Ectodermal cell (in vitro differentiated cells): ENCODE results near the gene GGT7.

Experiments
- H3K27ac ChIP-seq: 2 replicates; pipeline ENCODE4 v1.7.0; 2013; ENCODE audit warnings: mild to moderate bottlenecking, low read depth, low read length; ENCODE audit not compliant: insufficient read depth, poor library complexity, severe bottlenecking
- H3K27me3 ChIP-seq: 2 replicates; pipeline ENCODE4 v1.7.0; 2013; ENCODE audit warnings: mild to moderate bottlenecking, low read length; ENCODE audit not compliant: insufficient read depth, control insufficient read depth, poor library complexity, severe bottlenecking
- H3K36me3 ChIP-seq: one replicate; pipeline ENCODE4 v1.7.0; 2013; ENCODE audit warnings: low read length; ENCODE audit not compliant: control insufficient read depth, insufficient read depth
- H3K4me1 ChIP-seq: one replicate; pipeline ENCODE4 v1.7.0; 2013; ENCODE audit warnings: low read length; ENCODE audit not compliant: control insufficient read depth, insufficient read depth
- H3K4me3 ChIP-seq: 2 replicates; pipeline ENCODE4 v1.7.0; 2013; ENCODE audit warnings: low read depth, low read length, control low read depth; ENCODE audit not compliant: insufficient read depth
- H3K9me3 ChIP-seq: 2 replicates; pipeline ENCODE4 v1.7.0; 2013; ENCODE audit warnings: mild to moderate bottlenecking, low read length, moderate library complexity; ENCODE audit not compliant: control insufficient read depth
- WGBS, 2 experiments: methylation state at CpG; one replicate each; pipeline ENCODE4 v1.1.7; 2013; ENCODE audit warnings: missing lambda C conversion rate in 2 of 2; 5-methylcytosine and 5-hydroxymethylcytosine counted together

Gene GGT7

GRCh38 chr20:34896086-34896621, 23.5 kb upstream of the GGT7 start:
- H3K4me3 ChIP-seq, result no peak overlapping the region
- H3K27me3 ChIP-seq, result no peaks in the 10 kb centered on the region
- H3K4me1 ChIP-seq, result no peaks in the 10 kb centered on the region
- H3K36me3 ChIP-seq, result no peaks in the 10 kb centered on the region
- WGBS, 2 experiments, result 88 to 93% methylated on average over 1 of the region's 1 CpG
- H3K9me3 ChIP-seq, result no peaks in the 10 kb centered on the region
- no peak overlapping the region for H3K27ac ChIP-seq

- no peaks in the 10 kb centered on the region for H3K36me3 ChIP-seq
- 92 to 93% methylated on average over 3 of the region's 3 CpGs for WGBS, 2 experiments
- no peaks in the 10 kb centered on the region for H3K27me3 ChIP-seq
Measured at GRCh38 chr20:34895465-34895864, 22.8 kb upstream of the GGT7 start.

GRCh38 chr20:34894723-34895122, 22.1 kb upstream of the GGT7 start:
- H3K27me3 ChIP-seq, result no peaks in the 10 kb centered on the region
- H3K36me3 ChIP-seq, result no peaks in the 10 kb centered on the region
- no peak overlapping the region for H3K4me3 ChIP-seq
- H3K9me3 ChIP-seq, result no peaks in the 10 kb centered on the region
- WGBS, 2 experiments, result 95 to 100% methylated on average over 1 of the region's 1 CpG
- no peak overlapping the region for H3K27ac ChIP-seq
- H3K4me1 ChIP-seq, result no peaks in the 10 kb centered on the region

More at GRCh38 chr20:34895465-34895864, 22.8 kb upstream of the GGT7 start:
- Histone ChIP-seq H3K4me3 (no peak overlapping the region), H3K27ac (no peak overlapping the region), H3K9me3 (no peaks in the 10 kb centered on the region), H3K4me1 (no peaks in the 10 kb centered on the region)

- no peaks in the 10 kb centered on the region for H3K4me1 ChIP-seq
- no peak overlapping the region for H3K27ac ChIP-seq
- no peaks in the 10 kb centered on the region for H3K27me3 ChIP-seq
- H3K4me3 ChIP-seq, result no peak overlapping the region
- WGBS, 2 experiments, result 94 to 98% methylated on average over 2 of the region's 2 CpGs
- H3K9me3 ChIP-seq, result no peaks in the 10 kb centered on the region
- H3K36me3 ChIP-seq, result no peaks in the 10 kb centered on the region
Measured at GRCh38 chr20:34892671-34893070, 20.0 kb upstream of the GGT7 start.

GRCh38 chr20:34891166-34892062, 18.8 kb upstream of the GGT7 start:
- H3K27ac ChIP-seq, result no peak overlapping the region
- H3K9me3 ChIP-seq, result no peaks in the 10 kb centered on the region
- H3K27me3 ChIP-seq, result no peaks in the 10 kb centered on the region
- H3K4me3 ChIP-seq, result no peak overlapping the region
- 94 to 97% methylated on average over 2 of the region's 2 CpGs for WGBS, 2 experiments
- no peaks in the 10 kb centered on the region for H3K4me1 ChIP-seq
- no peaks in the 10 kb centered on the region for H3K36me3 ChIP-seq

- WGBS, 2 experiments, result 96 to 100% methylated on average over 1 of the region's 1 CpG
- Histone ChIP-seq H3K36me3 (no peaks in the 10 kb centered on the region), H3K27ac (no peak overlapping the region), H3K27me3 (no peaks in the 10 kb centered on the region), H3K9me3 (no peaks in the 10 kb centered on the region), H3K4me3 (no peak overlapping the region), H3K4me1 (no peaks in the 10 kb centered on the region)
Measured at GRCh38 chr20:34888468-34888867, 15.8 kb upstream of the GGT7 start.

- 74 to 81% methylated on average over 3 of the region's 3 CpGs for WGBS, 2 experiments
- Histone ChIP-seq H3K27ac (no peak overlapping the region), H3K9me3 (no peaks in the 10 kb centered on the region), H3K27me3 (no peaks in the 10 kb centered on the region), H3K4me1 (no peaks in the 10 kb centered on the region), H3K4me3 (no peak overlapping the region), H3K36me3 (no peaks in the 10 kb centered on the region)
Measured at GRCh38 chr20:34887023-34887422, 14.4 kb upstream of the GGT7 start.

- Histone ChIP-seq H3K27ac (no peak overlapping the region), H3K4me3 (no peak overlapping the region), H3K4me1 (no peaks in the 10 kb centered on the region), H3K36me3 (no peaks in the 10 kb centered on the region), H3K27me3 (no peaks in the 10 kb centered on the region), H3K9me3 (no peaks in the 10 kb centered on the region)
- 90 to 93% methylated on average over 2 of the region's 3 CpGs for WGBS, 2 experiments
Measured at GRCh38 chr20:34886122-34886521, 13.5 kb upstream of the GGT7 start.

GRCh38 chr20:34884260-34884659, 11.6 kb upstream of the GGT7 start:
- Histone ChIP-seq H3K4me3 (no peak overlapping the region), H3K9me3 (no peaks in the 10 kb centered on the region), H3K27me3 (no peaks in the 10 kb centered on the region), H3K4me1 (no peaks in the 10 kb centered on the region), H3K36me3 (no peaks in the 10 kb centered on the region), H3K27ac (no peak overlapping the region)
- WGBS, 2 experiments, result 80 to 89% methylated on average over 1 of the region's 1 CpG

GRCh38 chr20:34883809-34884208, 11.2 kb upstream of the GGT7 start:
- H3K4me3 ChIP-seq, result no peak overlapping the region
- H3K36me3 ChIP-seq, result no peaks in the 10 kb centered on the region
- H3K27ac ChIP-seq, result no peak overlapping the region
- H3K9me3 ChIP-seq, result no peaks in the 10 kb centered on the region
- 87 to 96% methylated on average over 4 of the region's 4 CpGs for WGBS, 2 experiments
- H3K4me1 ChIP-seq, result no peaks in the 10 kb centered on the region
- H3K27me3 ChIP-seq, result no peaks in the 10 kb centered on the region
